ENCODE results near the gene TTC9. TPM values are rescaled to one million over a fixed set of nuclear protein-coding genes. Genes with fewer than 3 reads are reported as not detected.

Gene TTC9
- total RNA-seq, 3 donors from 2014 or later (not counting 1 experiment from before 2014, with no cell fraction given): 2.4 to 5.6 (median 3.8) TPM

- Histone ChIP-seq H3K36me3 (ENCODE audit: control insufficient read depth, insufficient read depth, low read length) (no peaks in the 10 kb centered on the region), H3K27ac (ENCODE audit: low read length) (no peak overlapping the region), H3K4me3 (ENCODE audit: low read length) (no peak overlapping the region), H3K27me3 (ENCODE audit: control insufficient read depth, insufficient read depth, low read length) (peaks cover 2% of the 10 kb centered on the region), H3K9me3 (ENCODE audit: control insufficient read depth, insufficient read depth, low read length) (no peaks in the 10 kb centered on the region), H3K4me1 (ENCODE audit: control insufficient read depth, insufficient read depth, low read length) (no peaks in the 10 kb centered on the region)
- H3K36me3 Mint-ChIP-seq: peaks cover 3% of the 10 kb centered on the region
- intact Hi-C loops (cut with micrococcal nuclease): no loop called here
- 86% methylated on average over 3 of the region's 3 CpGs for WGBS (ENCODE audit: insufficient coverage)
- DNase-seq (no peak), ATAC-seq (no peak)
- H3K4me3 Mint-ChIP-seq: no peak overlapping the region
- no peaks in the 10 kb centered on the region for H3K4me1 Mint-ChIP-seq
- H3K27me3 Mint-ChIP-seq (ENCODE audit: low read depth in 2 of 2): peaks cover 13 to 38% of the 10 kb centered on the region in 2 donors
- H3K27ac Mint-ChIP-seq: no peak overlapping the region
- no peak for TF ChIP-seq CTCF (IDR thresholded peaks at IDR 0.05)
- no peaks in the 10 kb centered on the region for H3K9me3 Mint-ChIP-seq
Observed at GRCh38 chr14:70631948-70632347, 9.8 kb upstream of the TTC9 start.

- H3K9me3 ChIP-seq (ENCODE audit: control insufficient read depth, insufficient read depth, low read length): no peaks in the 10 kb centered on the region
- peaks cover 4% of the 10 kb centered on the region for H3K27me3 ChIP-seq (ENCODE audit: control insufficient read depth, insufficient read depth, low read length)
- intact Hi-C loops (cut with micrococcal nuclease): no loop called here
- no peak overlapping the region for H3K27ac ChIP-seq (ENCODE audit: low read length)
- H3K4me1 ChIP-seq (ENCODE audit: control insufficient read depth, insufficient read depth, low read length): peaks cover 6% of the 10 kb centered on the region
- no peaks in the 10 kb centered on the region for H3K36me3 ChIP-seq (ENCODE audit: control insufficient read depth, insufficient read depth, low read length)
- ATAC-seq (no peak), DNase-seq (no peak)
- H3K4me3 Mint-ChIP-seq: no peak overlapping the region
- TF ChIP-seq CTCF (IDR thresholded peaks at IDR 0.05): no peak
- H3K36me3 Mint-ChIP-seq: no peaks in the 10 kb centered on the region
- no peak overlapping the region for H3K4me3 ChIP-seq (ENCODE audit: low read length)
- 93% methylated on average over 6 of the region's 6 CpGs for WGBS (ENCODE audit: insufficient coverage)
- H3K27ac Mint-ChIP-seq: no peak overlapping the region
- peaks cover 13 to 41% of the 10 kb centered on the region in 2 donors for H3K27me3 Mint-ChIP-seq (ENCODE audit: low read depth in 2 of 2)
- H3K4me1 Mint-ChIP-seq: peaks cover 5 to 7% of the 10 kb centered on the region in 2 donors
- no peaks in the 10 kb centered on the region for H3K9me3 Mint-ChIP-seq
Observed at GRCh38 chr14:70635971-70636595, 5.6 kb upstream of the TTC9 start.

- no CpG with 5 or more reads among the region's 2 CpGs for WGBS (ENCODE audit: insufficient coverage)
- Mint-ChIP-seq H3K36me3 (no peaks in the 10 kb centered on the region), H3K9me3 (no peaks in the 10 kb centered on the region), H3K4me3 (no peak overlapping the region), H3K27me3 (ENCODE audit: low read depth in 2 of 2) (peaks cover 9 to 36% of the 10 kb centered on the region in 2 donors), H3K27ac (no peak overlapping the region), H3K4me1 (peaks cover 8 to 22% of the 10 kb centered on the region in 2 donors)
- intact Hi-C loops (cut with micrococcal nuclease): no loop called here
- TF ChIP-seq CTCF (IDR thresholded peaks at IDR 0.05): no peak
- no peak overlapping the region for H3K27ac ChIP-seq (ENCODE audit: low read length)
- H3K27me3 ChIP-seq (ENCODE audit: control insufficient read depth, insufficient read depth, low read length): peaks cover 5% of the 10 kb centered on the region
- H3K9me3 ChIP-seq (ENCODE audit: control insufficient read depth, insufficient read depth, low read length): no peaks in the 10 kb centered on the region
- H3K4me3 ChIP-seq (ENCODE audit: low read length): no peak overlapping the region
- DNase-seq (no peak), ATAC-seq (no peak)
- no peaks in the 10 kb centered on the region for H3K36me3 ChIP-seq (ENCODE audit: control insufficient read depth, insufficient read depth, low read length)
- peaks cover 19% of the 10 kb centered on the region for H3K4me1 ChIP-seq (ENCODE audit: control insufficient read depth, insufficient read depth, low read length)
Observed at GRCh38 chr14:70638416-70638815, 3.3 kb upstream of the TTC9 start.
